Measurements from ENCODE around the gene POLD3. TPM values are rescaled to one million over a fixed set of nuclear protein-coding genes. Genes with fewer than 3 reads are reported as not detected.

The POLD3 gene
- polyA plus RNA-seq, 1 donor from 2014 or later, result 16.8 TPM

DNA sequence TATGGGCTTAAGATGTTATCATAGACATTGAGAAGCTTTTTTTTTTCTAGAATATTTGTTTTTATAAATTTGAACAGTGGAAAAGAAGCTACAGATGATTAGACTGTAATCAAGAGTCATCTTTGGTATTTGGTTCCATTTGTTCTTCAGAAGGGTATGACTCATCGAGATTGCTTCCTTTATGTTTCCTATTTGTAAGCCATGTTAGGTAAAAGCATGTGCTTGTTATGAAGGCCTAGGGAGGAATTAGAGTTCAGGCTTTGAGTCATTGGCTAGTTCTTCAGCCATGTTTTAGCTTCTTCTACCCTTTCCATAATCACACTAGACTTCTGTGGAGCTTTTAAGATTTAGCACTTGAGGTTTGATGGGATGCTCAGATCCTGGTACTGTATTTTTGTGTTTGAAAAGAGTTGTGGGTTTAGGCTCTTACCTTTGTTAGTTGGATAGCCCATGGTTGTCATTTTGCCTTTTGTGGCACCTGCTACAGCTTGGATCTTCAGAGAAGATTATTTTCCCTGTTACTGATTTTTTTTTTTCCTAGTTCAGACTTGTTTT is 44.3 kb downstream of the POLD3 start:
- Histone ChIP-seq H3K4me3 (ENCODE audit: low read length) (no peak overlapping the region), H3K9ac (ENCODE audit: low read length) (no peak overlapping the region), H3K36me3 (ENCODE audit: insufficient read depth, low read length) (peaks cover 14% of the 10 kb centered on the region), H4K20me1 (ENCODE audit: insufficient read depth) (no peaks in the 10 kb centered on the region), H3K27me3 (ENCODE audit: insufficient read depth, low read depth, low read length) (no peaks in the 10 kb centered on the region), H2AFZ (ENCODE audit: low read depth, low read length) (no peak overlapping the region), H3K79me2 (replicated peaks; ENCODE audit: insufficient read depth, low read length) (no peaks in the 10 kb centered on the region), H3K9me2 (ENCODE audit: insufficient read depth, low read length) (no peaks in the 10 kb centered on the region), H3K4me2 (ENCODE audit: low read length) (no peak overlapping the region), H3K27ac (ENCODE audit: low read length) (no peak overlapping the region), H3F3A (ENCODE audit: insufficient read depth, low read length, poor library complexity, severe bottlenecking) (no peaks in the 10 kb centered on the region), H3K9me3 (ENCODE audit: low read length) (no peaks in the 10 kb centered on the region)
- no peak for TF ChIP-seq MXI1 (conservative IDR thresholded peaks at IDR 0.05; ENCODE audit: poor library complexity, severe bottlenecking)
- TF ChIP-seq, protein P1, sequence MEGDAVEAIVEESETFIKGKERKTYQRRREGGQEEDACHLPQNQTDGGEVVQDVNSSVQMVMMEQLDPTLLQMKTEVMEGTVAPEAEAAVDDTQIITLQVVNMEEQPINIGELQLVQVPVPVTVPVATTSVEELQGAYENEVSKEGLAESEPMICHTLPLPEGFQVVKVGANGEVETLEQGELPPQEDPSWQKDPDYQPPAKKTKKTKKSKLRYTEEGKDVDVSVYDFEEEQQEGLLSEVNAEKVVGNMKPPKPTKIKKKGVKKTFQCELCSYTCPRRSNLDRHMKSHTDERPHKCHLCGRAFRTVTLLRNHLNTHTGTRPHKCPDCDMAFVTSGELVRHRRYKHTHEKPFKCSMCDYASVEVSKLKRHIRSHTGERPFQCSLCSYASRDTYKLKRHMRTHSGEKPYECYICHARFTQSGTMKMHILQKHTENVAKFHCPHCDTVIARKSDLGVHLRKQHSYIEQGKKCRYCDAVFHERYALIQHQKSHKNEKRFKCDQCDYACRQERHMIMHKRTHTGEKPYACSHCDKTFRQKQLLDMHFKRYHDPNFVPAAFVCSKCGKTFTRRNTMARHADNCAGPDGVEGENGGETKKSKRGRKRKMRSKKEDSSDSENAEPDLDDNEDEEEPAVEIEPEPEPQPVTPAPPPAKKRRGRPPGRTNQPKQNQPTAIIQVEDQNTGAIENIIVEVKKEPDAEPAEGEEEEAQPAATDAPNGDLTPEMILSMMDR (IDR thresholded peaks at IDR 0.05; ENCODE audit: poor library complexity, severe bottlenecking), result no peak
- no peak for TF ChIP-seq EP300 (conservative IDR thresholded peaks at IDR 0.05; ENCODE audit: poor library complexity, severe bottlenecking)
- TF ChIP-seq EZH2 (IDR thresholded peaks at IDR 0.05; ENCODE audit: borderline replicate concordance, insufficient read depth, low read length, poor library complexity, severe bottlenecking), result no peak
- TF ChIP-seq, protein P2, sequence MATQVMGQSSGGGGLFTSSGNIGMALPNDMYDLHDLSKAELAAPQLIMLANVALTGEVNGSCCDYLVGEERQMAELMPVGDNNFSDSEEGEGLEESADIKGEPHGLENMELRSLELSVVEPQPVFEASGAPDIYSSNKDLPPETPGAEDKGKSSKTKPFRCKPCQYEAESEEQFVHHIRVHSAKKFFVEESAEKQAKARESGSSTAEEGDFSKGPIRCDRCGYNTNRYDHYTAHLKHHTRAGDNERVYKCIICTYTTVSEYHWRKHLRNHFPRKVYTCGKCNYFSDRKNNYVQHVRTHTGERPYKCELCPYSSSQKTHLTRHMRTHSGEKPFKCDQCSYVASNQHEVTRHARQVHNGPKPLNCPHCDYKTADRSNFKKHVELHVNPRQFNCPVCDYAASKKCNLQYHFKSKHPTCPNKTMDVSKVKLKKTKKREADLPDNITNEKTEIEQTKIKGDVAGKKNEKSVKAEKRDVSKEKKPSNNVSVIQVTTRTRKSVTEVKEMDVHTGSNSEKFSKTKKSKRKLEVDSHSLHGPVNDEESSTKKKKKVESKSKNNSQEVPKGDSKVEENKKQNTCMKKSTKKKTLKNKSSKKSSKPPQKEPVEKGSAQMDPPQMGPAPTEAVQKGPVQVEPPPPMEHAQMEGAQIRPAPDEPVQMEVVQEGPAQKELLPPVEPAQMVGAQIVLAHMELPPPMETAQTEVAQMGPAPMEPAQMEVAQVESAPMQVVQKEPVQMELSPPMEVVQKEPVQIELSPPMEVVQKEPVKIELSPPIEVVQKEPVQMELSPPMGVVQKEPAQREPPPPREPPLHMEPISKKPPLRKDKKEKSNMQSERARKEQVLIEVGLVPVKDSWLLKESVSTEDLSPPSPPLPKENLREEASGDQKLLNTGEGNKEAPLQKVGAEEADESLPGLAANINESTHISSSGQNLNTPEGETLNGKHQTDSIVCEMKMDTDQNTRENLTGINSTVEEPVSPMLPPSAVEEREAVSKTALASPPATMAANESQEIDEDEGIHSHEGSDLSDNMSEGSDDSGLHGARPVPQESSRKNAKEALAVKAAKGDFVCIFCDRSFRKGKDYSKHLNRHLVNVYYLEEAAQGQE (IDR thresholded peaks at IDR 0.05; ENCODE audit: borderline replicate concordance), result no peak
- no peak for TF ChIP-seq RAD21 (conservative IDR thresholded peaks at IDR 0.05)

DNA sequence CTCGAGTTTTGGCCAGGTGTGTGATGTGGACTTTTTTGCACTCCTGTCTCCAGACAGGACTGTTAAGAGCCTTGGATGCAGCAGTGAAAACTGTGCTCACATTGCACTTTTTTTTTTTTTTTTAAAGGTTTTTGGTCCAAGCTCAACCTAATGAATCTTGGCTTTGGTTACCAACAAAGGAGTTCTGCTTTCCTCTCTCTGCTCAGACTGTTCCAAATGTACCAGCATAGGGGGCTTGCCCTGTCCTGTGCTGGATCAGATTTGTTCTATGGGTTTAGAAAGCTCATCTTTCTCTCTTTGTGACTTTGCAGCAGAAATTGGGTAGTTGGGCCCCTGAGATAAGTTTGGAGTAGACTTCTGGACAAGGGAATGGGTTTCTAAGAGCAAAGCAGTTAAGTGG is 45.3 kb downstream of the POLD3 start:
- Histone ChIP-seq H3F3A (ENCODE audit: insufficient read depth, low read length, poor library complexity, severe bottlenecking) (no peaks in the 10 kb centered on the region), H3K36me3 (ENCODE audit: insufficient read depth, low read length) (peaks cover 14% of the 10 kb centered on the region), H2AFZ (ENCODE audit: low read depth, low read length) (no peak overlapping the region), H3K9ac (ENCODE audit: low read length) (no peak overlapping the region), H3K4me3 (ENCODE audit: low read length) (no peak overlapping the region), H3K9me2 (ENCODE audit: insufficient read depth, low read length) (no peaks in the 10 kb centered on the region), H3K4me2 (ENCODE audit: low read length) (no peak overlapping the region), H4K20me1 (ENCODE audit: insufficient read depth) (no peaks in the 10 kb centered on the region), H3K27ac (ENCODE audit: low read length) (no peak overlapping the region), H3K9me3 (ENCODE audit: low read length) (no peaks in the 10 kb centered on the region), H3K79me2 (replicated peaks; ENCODE audit: insufficient read depth, low read length) (no peaks in the 10 kb centered on the region), H3K27me3 (ENCODE audit: insufficient read depth, low read depth, low read length) (no peaks in the 10 kb centered on the region)
- TF ChIP-seq EP300 (conservative IDR thresholded peaks at IDR 0.05; ENCODE audit: poor library complexity, severe bottlenecking) (no peak), EZH2 (IDR thresholded peaks at IDR 0.05; ENCODE audit: borderline replicate concordance, insufficient read depth, low read length, poor library complexity, severe bottlenecking) (no peak), TAF1 (IDR thresholded peaks at IDR 0.05; ENCODE audit: low read depth) (no peak), SMC3 (conservative IDR thresholded peaks at IDR 0.05; ENCODE audit: poor library complexity) (no peak)
- TF ChIP-seq, protein P1 (IDR thresholded peaks at IDR 0.05; ENCODE audit: poor library complexity, severe bottlenecking), result no peak
- TF ChIP-seq, protein P2 (IDR thresholded peaks at IDR 0.05; ENCODE audit: borderline replicate concordance), result no peak
